Astrocyte of the spinal cord (primary cell): Measurements from ENCODE around the gene ABCG2.

ENCODE experiments used
- DNase-seq: peaks from one replicate; pipeline ENCODE4 v3.0.0; 2011; ENCODE audit warnings: low read depth, low spot score
- H3K4me3 ChIP-seq: 2 replicates; pipeline ENCODE4 v1.5.1; 2011; ENCODE audit warnings: low read depth, mild to moderate bottlenecking, low read length, moderate library complexity
- in situ Hi-C: cut with HindIII; loops from 2 replicates; pipeline ENCODE4 v1.10.0; 2017; ENCODE audit warnings: low sequenced_read_pairs
- TF ChIP-seq, protein P1 (sequence below): IDR thresholded peaks from 2 replicates; pipeline ENCODE4 v1.5.1; 2012; ENCODE audit warnings: low read depth, mild to moderate bottlenecking, low read length, inconsistent platforms

Gene ABCG2

GRCh38 chr4:88158489-88159228, at the start of gene ABCG2:
ABCG2 (minus strand) TSS chr4:88158639; CDS start chr4:88139995, 18,644 bp downstream.
- H3K4me3 ChIP-seq = peak within 1 kb of the TSS; percentile 53
- TF ChIP-seq, protein P1, sequence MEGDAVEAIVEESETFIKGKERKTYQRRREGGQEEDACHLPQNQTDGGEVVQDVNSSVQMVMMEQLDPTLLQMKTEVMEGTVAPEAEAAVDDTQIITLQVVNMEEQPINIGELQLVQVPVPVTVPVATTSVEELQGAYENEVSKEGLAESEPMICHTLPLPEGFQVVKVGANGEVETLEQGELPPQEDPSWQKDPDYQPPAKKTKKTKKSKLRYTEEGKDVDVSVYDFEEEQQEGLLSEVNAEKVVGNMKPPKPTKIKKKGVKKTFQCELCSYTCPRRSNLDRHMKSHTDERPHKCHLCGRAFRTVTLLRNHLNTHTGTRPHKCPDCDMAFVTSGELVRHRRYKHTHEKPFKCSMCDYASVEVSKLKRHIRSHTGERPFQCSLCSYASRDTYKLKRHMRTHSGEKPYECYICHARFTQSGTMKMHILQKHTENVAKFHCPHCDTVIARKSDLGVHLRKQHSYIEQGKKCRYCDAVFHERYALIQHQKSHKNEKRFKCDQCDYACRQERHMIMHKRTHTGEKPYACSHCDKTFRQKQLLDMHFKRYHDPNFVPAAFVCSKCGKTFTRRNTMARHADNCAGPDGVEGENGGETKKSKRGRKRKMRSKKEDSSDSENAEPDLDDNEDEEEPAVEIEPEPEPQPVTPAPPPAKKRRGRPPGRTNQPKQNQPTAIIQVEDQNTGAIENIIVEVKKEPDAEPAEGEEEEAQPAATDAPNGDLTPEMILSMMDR = no peak
- in situ Hi-C loops = no loop called here
- no peak for DNase-seq

DNA sequence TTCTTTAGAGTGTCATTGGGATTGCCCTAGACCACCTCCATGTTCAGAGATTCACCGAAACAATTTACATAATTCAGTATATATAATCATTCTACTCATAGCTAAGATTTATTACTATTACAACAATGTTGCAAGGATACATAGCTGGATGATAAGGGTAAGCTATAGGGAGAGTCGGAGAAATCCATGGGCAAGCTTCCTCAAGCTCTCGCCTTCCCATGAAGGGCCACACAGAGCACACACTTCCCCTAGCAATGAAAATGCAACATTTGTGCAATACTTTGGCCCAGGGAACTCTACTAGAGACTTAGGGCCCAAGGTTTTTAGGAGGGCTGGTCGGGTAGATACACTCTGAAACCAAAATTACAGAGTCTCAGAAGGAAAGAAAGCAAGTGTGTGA, 49.7 kb upstream of the ABCG2 start:
- DNase-seq = no peak
- TF ChIP-seq, protein P1 = no peak
- H3K4me3 ChIP-seq = no peak overlapping the region
- in situ Hi-C loops = no loop called here

DNA sequence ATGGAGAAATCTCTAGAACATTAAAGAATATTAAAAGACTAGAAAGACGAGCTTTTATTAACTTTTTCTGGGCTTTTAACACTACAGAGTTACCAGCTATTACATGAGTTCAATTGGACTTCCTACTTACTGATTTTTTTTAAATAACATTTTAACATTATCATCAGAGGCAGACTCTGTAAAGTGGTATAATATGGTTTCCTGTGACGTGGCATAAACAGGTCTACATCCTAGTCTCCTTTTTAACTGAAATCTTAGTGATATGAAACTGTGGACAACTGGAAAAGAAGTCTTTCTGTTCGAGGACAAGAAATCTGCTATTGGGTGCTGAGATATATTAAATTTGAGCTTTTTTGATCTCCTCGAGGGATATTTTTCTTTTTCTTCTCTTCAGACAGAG, 48.7 kb upstream of the ABCG2 start:
- in situ Hi-C loops = no loop called here
- TF ChIP-seq, protein P1 = no peak
- no peak overlapping the region for H3K4me3 ChIP-seq
- DNase-seq = no peak

DNA sequence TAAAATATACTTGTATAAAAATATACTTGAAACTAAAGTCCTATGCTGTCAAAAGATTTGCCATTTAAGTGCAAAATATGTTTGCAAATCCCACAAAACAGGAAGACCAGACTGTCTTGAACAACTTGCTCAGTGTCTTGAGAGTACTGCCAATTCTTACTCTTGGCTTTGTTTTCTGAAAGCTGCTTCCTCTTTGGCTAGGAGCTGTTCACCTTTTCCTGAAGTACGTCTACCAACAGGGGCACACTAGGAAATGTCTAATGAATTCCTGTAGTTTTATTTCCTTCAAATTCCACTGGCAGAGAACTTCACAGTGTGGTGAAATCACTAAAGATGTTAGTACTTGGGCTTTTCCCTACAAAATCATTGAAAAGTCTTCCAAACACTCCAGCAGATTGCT, 46.4 kb upstream of the ABCG2 start:
- in situ Hi-C loops = no loop called here
- DNase-seq = no peak
- no peak overlapping the region for H3K4me3 ChIP-seq
- TF ChIP-seq, protein P1 = no peak

DNA sequence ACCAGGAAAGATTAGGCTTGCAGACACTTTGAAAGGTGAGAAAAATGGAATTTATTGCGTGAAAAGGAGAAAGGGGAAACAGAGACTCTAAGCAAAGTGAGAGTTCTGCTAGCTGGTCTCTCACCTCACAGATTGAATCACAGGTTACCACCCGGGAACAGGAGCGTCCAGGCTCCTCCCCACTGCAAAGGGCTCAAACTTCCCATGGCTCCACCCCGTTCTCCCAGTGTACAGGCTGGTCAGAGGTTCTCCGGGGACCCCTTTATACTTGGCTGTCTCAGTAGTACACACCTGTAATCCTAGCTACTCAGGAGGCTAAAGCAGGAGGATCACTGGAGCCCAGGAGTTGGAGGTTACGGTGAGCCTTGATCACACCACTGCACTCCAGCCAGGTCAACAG, 44.0 kb upstream of the ABCG2 start:
- in situ Hi-C loops = no loop called here
- no peak overlapping the region for H3K4me3 ChIP-seq
- DNase-seq = no peak
- TF ChIP-seq, protein P1 = no peak

DNA sequence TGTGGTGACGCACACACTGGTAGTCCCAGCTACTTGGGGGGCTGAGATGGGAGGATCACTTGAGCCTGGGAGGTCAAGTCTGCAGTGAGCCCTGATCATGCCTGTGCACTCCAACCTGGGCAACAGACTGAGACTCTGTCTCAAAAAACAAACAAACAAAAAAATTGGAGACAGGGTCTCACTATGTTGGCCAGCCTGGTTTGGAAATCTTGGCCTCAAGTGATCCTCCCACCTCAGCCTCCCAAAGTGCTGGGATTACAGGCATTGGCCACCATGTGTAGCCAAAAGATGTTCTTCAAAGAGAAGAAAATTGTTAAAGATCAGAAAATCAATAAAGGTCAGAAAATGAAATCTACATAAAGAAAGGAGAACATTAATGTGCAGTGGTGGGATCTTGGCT, 41.7 kb upstream of the ABCG2 start:
- TF ChIP-seq, protein P1 = no peak
- H3K4me3 ChIP-seq = no peak overlapping the region
- in situ Hi-C loops = no loop called here
- no peak for DNase-seq
